Fibroblast of skin of left biceps (primary cell): ENCODE measurements around the gene FANK1.
"Not testable (repeated sequence)": the region's sequence is repeated elsewhere in the genome, so short reads cannot be mapped to it uniquely, and the experiment has no call there.

ENCODE experiments used
- DNase-seq, 2 experiments: peaks; one replicate each; pipeline ENCODE4 v3.0.0-alpha.2; 2013; ENCODE audit warnings: low read depth in 2 of 2

FANK1 gene

GRCh38 chr10:125886914-125887512, 9.4 kb upstream of the FANK1 start:
- no peak for DNase-seq

GRCh38 chr10:125889441-125889840, 6.9 kb upstream of the FANK1 start:
- DNase-seq = not testable (repeated sequence)

GRCh38 chr10:125892402-125892801, 4.0 kb upstream of the FANK1 start:
- not testable (repeated sequence) for DNase-seq

- DNase-seq = not testable (repeated sequence)
Measured at GRCh38 chr10:125894176-125894575, 2.2 kb upstream of the FANK1 start.

GRCh38 chr10:125895130-125896087, 955 bp upstream of the FANK1 start:
- peak in 1 of 2 experiments; percentile 12 for DNase-seq

GRCh38 chr10:125897317-125897716, 953 bp downstream of the FANK1 start:
- not testable (repeated sequence) for DNase-seq

- not testable (repeated sequence) for DNase-seq
Measured at GRCh38 chr10:125900963-125901362, 4.6 kb downstream of the FANK1 start.

GRCh38 chr10:125903135-125903640, 6.8 kb downstream of the FANK1 start:
- not testable (repeated sequence) for DNase-seq

GRCh38 chr10:125905069-125905994, 9.0 kb downstream of the FANK1 start:
- DNase-seq = not testable (repeated sequence)

- not testable (repeated sequence) for DNase-seq
Measured at GRCh38 chr10:125907598-125907997, 11.2 kb downstream of the FANK1 start.

GRCh38 chr10:125908813-125909212, 12.4 kb downstream of the FANK1 start:
- not testable (repeated sequence) for DNase-seq

GRCh38 chr10:125909491-125909890, 13.1 kb downstream of the FANK1 start:
- DNase-seq = not testable (repeated sequence)

GRCh38 chr10:125911145-125911544, 14.8 kb downstream of the FANK1 start:
- no peak for DNase-seq

GRCh38 chr10:125911990-125912389, 15.6 kb downstream of the FANK1 start:
- no peak for DNase-seq

GRCh38 chr10:125913277-125913676, 16.9 kb downstream of the FANK1 start:
- DNase-seq = not testable (repeated sequence)

- DNase-seq = no peak
Measured at GRCh38 chr10:125916977-125917376, 20.6 kb downstream of the FANK1 start.

GRCh38 chr10:125917704-125918361, 21.5 kb downstream of the FANK1 start:
- not testable (repeated sequence) for DNase-seq

GRCh38 chr10:125921643-125922306, 25.4 kb downstream of the FANK1 start:
- not testable (repeated sequence) for DNase-seq

GRCh38 chr10:125925262-125925834, 29.0 kb downstream of the FANK1 start:
- no peak for DNase-seq

- no peak for DNase-seq
Measured at GRCh38 chr10:125926247-125926646, 29.9 kb downstream of the FANK1 start.
